Nephron (organoid): ENCODE results near the gene TRIOBP.

Source experiments
- H3K27ac Mint-ChIP-seq, 3 experiments: 2 replicates each; pipeline ENCODE4 v1.8.0; 2020; ENCODE audit warnings: mixed read lengths in 3 of 3, mild to moderate bottlenecking in 2 of 3, moderate library complexity in 1 of 3
- H3K27me3 Mint-ChIP-seq: 2 replicates; pipeline ENCODE4 v1.8.0; 2021; ENCODE audit warnings: low read depth, mild to moderate bottlenecking, moderate library complexity, mixed read lengths
- H3K36me3 Mint-ChIP-seq: 2 replicates; pipeline ENCODE4 v1.8.0; 2020; ENCODE audit warnings: low read depth, mixed read lengths
- H3K4me1 Mint-ChIP-seq: 2 replicates; pipeline ENCODE4 v1.8.0; 2020; ENCODE audit warnings: mixed read lengths
- H3K4me3 Mint-ChIP-seq, 3 experiments: 2 replicates each; pipeline ENCODE4 v1.8.0; 2020; ENCODE audit warnings: mild to moderate bottlenecking in 3 of 3, mixed read lengths in 3 of 3, moderate library complexity in 2 of 3
- H3K9me3 Mint-ChIP-seq: 2 replicates; pipeline ENCODE4 v1.8.0; 2020; ENCODE audit warnings: mixed read lengths
- TF ChIP-seq, protein P1 (sequence below), 3 experiments: fragments of 200-600 bp; sonication (generic); IDR thresholded peaks; one replicate each; pipeline ENCODE4 v1.5.0; 2021; ENCODE audit warnings: antibody characterized with exemption in 3 of 3; ENCODE audit not compliant: unreplicated experiment in 3 of 3

The TRIOBP gene

DNA sequence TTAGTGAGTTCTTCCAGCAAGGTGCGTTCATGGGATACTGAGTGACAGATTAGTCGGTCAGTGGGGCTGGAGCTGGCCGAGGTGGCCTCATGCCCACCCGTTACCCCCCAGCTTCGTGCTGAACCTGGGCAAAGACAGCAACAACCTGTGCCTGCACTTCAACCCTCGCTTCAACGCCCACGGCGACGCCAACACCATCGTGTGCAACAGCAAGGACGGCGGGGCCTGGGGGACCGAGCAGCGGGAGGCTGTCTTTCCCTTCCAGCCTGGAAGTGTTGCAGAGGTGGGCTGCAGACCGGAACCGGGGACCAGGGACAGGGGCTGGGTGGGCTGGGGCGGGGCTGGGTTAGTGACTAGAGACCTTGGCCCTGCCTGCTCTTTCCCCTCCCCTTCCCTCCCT lies 18.5 kb upstream of the TRIOBP start:
- Mint-ChIP-seq H3K36me3 (peaks cover 6% of the 10 kb centered on the region), H3K27me3 (no peaks in the 10 kb centered on the region), H3K27ac (peak overlapping the region in 1 of 3 experiments; percentile 63), H3K4me3 (peak overlapping the region in 2 of 3 experiments; percentile 72 to 78), H3K4me1 (peaks cover 37% of the 10 kb centered on the region), H3K9me3 (no peaks in the 10 kb centered on the region)
- TF ChIP-seq, protein P1, sequence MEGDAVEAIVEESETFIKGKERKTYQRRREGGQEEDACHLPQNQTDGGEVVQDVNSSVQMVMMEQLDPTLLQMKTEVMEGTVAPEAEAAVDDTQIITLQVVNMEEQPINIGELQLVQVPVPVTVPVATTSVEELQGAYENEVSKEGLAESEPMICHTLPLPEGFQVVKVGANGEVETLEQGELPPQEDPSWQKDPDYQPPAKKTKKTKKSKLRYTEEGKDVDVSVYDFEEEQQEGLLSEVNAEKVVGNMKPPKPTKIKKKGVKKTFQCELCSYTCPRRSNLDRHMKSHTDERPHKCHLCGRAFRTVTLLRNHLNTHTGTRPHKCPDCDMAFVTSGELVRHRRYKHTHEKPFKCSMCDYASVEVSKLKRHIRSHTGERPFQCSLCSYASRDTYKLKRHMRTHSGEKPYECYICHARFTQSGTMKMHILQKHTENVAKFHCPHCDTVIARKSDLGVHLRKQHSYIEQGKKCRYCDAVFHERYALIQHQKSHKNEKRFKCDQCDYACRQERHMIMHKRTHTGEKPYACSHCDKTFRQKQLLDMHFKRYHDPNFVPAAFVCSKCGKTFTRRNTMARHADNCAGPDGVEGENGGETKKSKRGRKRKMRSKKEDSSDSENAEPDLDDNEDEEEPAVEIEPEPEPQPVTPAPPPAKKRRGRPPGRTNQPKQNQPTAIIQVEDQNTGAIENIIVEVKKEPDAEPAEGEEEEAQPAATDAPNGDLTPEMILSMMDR (IDR thresholded peaks at IDR 0.05; ENCODE audit: unreplicated experiment in 3 of 3): no peak

DNA sequence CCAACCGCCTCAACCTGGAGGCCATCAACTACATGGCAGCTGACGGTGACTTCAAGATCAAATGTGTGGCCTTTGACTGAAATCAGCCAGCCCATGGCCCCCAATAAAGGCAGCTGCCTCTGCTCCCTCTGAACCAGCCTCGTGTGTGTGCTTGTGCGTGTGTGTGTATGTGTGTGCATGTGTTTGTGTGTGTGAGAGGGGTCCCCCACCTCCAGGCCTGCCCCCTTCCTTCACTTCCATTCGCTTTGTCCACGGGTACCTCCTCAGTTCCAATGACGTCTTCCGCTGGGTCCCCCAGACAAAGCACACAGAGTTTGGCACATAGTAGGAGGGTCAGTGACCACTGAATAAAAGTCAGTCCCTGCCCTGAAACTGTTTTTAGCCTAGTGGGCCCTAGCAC lies 17.2 kb upstream of the TRIOBP start:
- peak overlapping the region; percentile 29 to 70 (median 46) for H3K4me3 Mint-ChIP-seq
- H3K36me3 Mint-ChIP-seq: peaks cover 6% of the 10 kb centered on the region
- peaks cover 37% of the 10 kb centered on the region for H3K4me1 Mint-ChIP-seq
- TF ChIP-seq, protein P1 (IDR thresholded peaks at IDR 0.05; ENCODE audit: unreplicated experiment in 3 of 3): no peak
- peak overlapping the region; percentile 6 to 78 (median 39) for H3K27ac Mint-ChIP-seq
- no peaks in the 10 kb centered on the region for H3K9me3 Mint-ChIP-seq
- H3K27me3 Mint-ChIP-seq: no peaks in the 10 kb centered on the region

DNA sequence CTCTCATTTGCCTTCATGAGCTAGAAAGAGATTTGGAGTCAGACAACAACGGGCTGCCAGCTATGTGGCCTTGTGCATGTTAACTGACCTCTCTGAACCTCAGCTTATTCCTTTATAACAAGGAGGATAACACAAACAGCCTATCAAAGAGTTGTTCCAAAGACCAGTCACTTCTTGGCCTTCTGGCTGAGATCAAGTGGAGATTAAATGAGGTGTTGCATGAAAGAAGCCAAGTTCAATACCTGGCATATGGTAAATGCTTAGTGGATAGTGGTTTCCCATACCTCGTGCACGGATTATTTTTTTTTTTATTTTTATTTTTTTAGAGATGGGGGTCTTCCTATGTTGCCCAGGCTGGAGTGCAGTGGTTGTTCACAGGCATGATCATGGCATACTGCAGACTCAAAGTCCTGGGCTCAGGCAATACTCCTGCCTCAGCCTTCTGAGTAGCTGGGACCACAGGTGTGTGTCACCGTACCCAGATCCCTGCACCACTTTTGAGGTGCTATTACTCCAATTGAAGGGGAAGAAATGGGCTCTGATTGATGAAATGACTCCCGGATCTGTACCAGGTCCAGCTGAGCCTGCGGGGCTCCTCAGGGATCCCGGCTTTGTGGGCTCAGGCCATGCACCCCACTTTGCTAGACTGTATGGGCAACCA lies 16.5 kb upstream of the TRIOBP start:
- peak overlapping the region; percentile 6 to 78 (median 54) for H3K27ac Mint-ChIP-seq
- TF ChIP-seq, protein P1 (IDR thresholded peaks at IDR 0.05; ENCODE audit: unreplicated experiment in 3 of 3): no peak
- peak overlapping the region in 1 of 3 experiments; percentile 70 for H3K4me3 Mint-ChIP-seq
- no peaks in the 10 kb centered on the region for H3K9me3 Mint-ChIP-seq
- H3K36me3 Mint-ChIP-seq: peaks cover 6% of the 10 kb centered on the region
- no peaks in the 10 kb centered on the region for H3K27me3 Mint-ChIP-seq
- H3K4me1 Mint-ChIP-seq: peaks cover 32% of the 10 kb centered on the region

DNA sequence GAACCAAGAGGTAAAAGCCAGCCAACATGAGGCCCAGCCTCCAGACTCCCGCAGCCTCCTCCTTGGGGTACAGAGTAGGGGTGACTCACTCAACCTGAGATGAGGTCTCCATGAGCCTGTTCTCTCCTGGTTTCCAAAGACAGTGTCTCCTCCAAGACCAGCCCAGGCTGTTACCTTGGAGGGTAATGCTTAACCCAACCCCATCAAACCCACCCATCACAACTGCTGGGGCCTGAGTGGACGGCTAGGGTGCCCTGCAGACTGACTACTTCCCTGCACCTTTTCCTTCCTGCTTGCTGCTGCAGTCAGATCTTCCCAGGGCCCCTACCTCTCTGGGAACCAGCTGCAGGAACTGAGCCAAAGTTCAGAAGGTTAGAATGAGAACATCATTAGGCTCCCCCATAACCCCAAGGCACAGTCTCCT lies 15.8 kb upstream of the TRIOBP start:
- Mint-ChIP-seq H3K4me1 (peaks cover 32% of the 10 kb centered on the region), H3K27ac (peak overlapping the region in 2 of 3 experiments; percentile 54 to 78), H3K4me3 (peak overlapping the region in 2 of 3 experiments; percentile 34 to 40), H3K27me3 (no peaks in the 10 kb centered on the region), H3K9me3 (no peaks in the 10 kb centered on the region), H3K36me3 (peaks cover 6% of the 10 kb centered on the region)
- TF ChIP-seq, protein P1 (IDR thresholded peaks at IDR 0.05; ENCODE audit: unreplicated experiment in 3 of 3): no peak

DNA sequence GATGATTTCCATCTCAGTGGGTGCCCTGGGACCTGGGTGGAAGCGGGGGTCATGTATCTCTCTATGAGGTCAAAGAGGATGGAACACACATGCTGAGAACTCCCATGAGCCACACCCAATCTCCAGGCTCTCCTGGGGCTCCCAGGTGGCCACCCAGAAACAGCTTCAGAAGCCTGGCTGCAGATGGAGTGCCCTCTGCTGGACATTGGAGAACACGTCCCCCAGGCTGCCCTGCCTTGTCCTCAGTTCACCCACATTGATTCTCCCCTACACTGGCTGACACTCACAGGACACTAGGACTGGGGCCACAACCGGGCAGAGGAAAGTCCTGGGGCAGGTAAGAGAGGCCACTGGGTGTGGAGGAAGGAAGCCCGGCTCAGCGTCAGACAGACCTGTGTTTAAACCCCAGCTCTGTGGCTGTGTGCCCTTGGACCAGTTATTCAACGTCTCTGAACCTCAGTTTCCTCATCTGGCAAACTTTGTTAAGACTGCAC lies 15.2 kb upstream of the TRIOBP start:
- Mint-ChIP-seq H3K27me3 (no peaks in the 10 kb centered on the region), H3K4me1 (peaks cover 32% of the 10 kb centered on the region), H3K9me3 (no peaks in the 10 kb centered on the region), H3K27ac (peak overlapping the region; percentile 50 to 78 (median 54)), H3K36me3 (peaks cover 6% of the 10 kb centered on the region), H3K4me3 (peak overlapping the region in 2 of 3 experiments; percentile 23 to 43)
- TF ChIP-seq, protein P1 (IDR thresholded peaks at IDR 0.05; ENCODE audit: unreplicated experiment in 3 of 3): peak; percentile 70 to 85 (median 81)
